GM12873 (cell line): ENCODE measurements around the gene DCLRE1C.

ENCODE experiments used
- CTCF ChIP-seq: IDR thresholded peaks from 2 replicates; pipeline ENCODE4 v1.5.1; 2012; ENCODE audit warnings: low read depth, mild to moderate bottlenecking, moderate library complexity, low read length, control low read depth; ENCODE audit not compliant: insufficient read depth; ENCODE audit errors: missing control alignments

Gene DCLRE1C

GRCh38 chr10:14967897-14968296, 14.0 kb upstream of the DCLRE1C start:
- TF ChIP-seq CTCF, result no peak

- TF ChIP-seq CTCF, result no peak
These were observed 5.5 kb upstream of the DCLRE1C start, which contains the start of gene MEIG1 for GRCh38 chr10:14959221-14960057. Gene MEIG1 (plus strand): TSS chr10:14959388. CDS start chr10:14966469, 7,081 bp downstream.

- TF ChIP-seq CTCF, result no peak
These were observed 5.0 kb upstream of the DCLRE1C start for GRCh38 chr10:14958872-14959220.

GRCh38 chr10:14954934-14955333, 1.0 kb upstream of the DCLRE1C start:
- no peak for TF ChIP-seq CTCF

GRCh38 chr10:14953424-14954000, 384 bp downstream of the DCLRE1C start:
- no peak for TF ChIP-seq CTCF

GRCh38 chr10:14952851-14953423, 959 bp downstream of the DCLRE1C start:
- TF ChIP-seq CTCF, result no peak

GRCh38 chr10:14949291-14949690, 4.6 kb downstream of the DCLRE1C start:
- no peak for TF ChIP-seq CTCF
